ENCODE data around the gene LOXL4. TPM values are rescaled to one million over a fixed set of nuclear protein-coding genes. Genes with fewer than 3 reads are reported as not detected.

LOXL4 gene
- total RNA-seq, 1 experiment from 2014 or later = 8.1 TPM

DNA sequence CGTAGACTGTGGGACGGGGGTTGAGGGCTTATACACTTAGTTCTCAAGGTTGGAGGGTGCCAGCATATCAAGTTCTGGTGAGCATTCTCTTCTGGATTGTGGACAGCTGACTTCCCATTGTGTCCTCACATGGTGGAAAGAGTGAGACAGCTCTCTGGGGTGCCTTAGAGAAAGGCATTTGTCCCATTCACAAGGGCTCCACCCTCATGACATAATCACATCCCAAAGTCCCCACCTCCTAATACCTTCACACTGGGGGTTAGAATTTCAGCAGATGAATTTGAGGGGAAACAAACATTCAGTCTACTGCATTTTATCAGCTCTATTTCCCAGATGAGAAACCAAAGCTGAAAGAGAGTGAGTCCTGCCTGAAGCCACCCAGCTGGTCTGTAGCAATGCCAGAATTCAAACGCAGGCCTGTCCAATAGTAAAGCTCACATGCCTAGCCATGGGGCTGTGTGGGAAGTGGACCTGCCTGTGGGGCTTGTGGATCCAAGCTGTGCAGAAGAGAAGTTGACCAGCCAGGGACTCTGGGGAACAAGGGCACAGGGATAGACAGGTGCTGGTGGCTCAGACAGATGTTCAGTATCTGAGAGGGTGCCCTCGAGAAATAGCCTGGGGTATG is 34.9 kb upstream of the LOXL4 start:
- no peaks in the 10 kb centered on the region for H3K27me3 ChIP-seq
- DNase-seq = no peak
- no peak overlapping the region for H3K27ac ChIP-seq

DNA sequence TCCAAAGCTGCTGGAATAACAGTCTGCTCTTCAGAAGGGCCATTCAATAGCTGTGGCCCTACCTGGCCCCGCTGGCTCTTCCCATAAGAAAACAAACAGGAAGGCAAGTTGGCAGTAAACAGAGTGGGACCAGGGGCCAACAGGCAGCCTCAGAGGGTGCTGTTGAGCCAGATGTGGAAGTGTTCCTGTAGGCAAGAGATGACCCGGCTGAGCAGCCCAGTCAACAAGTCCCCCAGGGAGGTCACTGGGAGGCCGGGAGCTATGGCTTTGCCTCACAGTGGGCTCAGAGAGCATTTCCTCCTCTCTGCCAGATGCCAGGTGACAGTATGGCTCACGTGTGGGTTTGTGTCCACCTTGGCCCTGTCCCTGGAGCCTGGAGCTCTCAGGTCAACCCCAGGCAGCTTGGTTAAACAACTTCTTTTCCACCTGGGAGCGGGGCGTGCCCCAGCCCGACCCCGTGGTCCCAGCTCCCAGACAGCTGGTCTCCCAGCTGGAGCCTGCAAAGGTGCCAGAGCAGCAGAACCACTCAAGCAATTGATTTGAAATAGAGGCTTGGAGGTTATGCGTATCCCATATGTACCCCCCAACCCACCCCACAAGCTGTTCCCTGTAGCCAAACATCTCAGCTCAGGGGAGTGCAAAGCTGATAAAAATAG is 33.8 kb upstream of the LOXL4 start:
- no peaks in the 10 kb centered on the region for H3K27me3 ChIP-seq
- DNase-seq = no peak
- no peak overlapping the region for H3K4me3 ChIP-seq
- no peaks in the 10 kb centered on the region for H3K9me3 ChIP-seq (replicated peaks)
- no peak overlapping the region for H3K27ac ChIP-seq
- H3K36me3 ChIP-seq = no peaks in the 10 kb centered on the region
- peaks cover 3% of the 10 kb centered on the region for H3K4me1 ChIP-seq

More for the DNA sequence above, 34.9 kb upstream of the LOXL4 start:
- no peaks in the 10 kb centered on the region for H3K9me3 ChIP-seq (replicated peaks)
- no peak overlapping the region for H3K4me3 ChIP-seq
- H3K4me1 ChIP-seq = no peaks in the 10 kb centered on the region
- H3K36me3 ChIP-seq = no peaks in the 10 kb centered on the region

DNA sequence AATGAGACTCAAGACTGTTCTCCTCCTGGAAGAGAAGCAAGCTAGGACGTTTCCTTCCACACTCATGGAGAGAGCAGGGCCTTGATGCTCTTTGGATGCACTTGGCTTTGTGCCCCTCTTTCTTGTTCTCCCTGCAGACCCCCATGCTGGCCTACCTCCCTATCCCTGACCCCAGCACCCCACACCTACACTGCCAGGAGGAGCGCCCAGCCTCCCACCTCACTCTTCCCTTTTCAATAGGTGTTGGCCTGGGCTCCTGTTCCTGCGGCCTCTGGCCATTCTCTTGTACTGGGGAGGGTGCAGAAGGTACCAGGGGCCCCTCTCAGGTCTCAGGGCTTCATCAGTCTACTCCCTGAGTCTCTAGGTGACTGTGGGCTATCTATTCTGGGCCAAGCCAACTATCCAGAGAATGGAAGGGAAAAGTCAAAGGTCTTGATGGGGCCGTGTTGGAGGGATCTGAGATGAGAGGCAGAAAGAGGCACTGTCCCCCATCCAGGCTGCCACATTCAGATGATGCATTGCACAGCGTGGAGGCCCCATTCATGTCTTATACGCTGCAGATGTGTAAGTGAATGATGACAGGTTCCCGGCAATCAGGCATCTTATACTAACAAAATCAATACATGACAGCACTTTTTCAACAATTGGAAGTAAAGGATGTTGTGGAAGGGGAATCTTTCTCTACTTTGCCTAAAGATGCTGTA is 32.7 kb upstream of the LOXL4 start:
- H3K9me3 ChIP-seq (replicated peaks) = no peaks in the 10 kb centered on the region
- DNase-seq = no peak
- H3K27ac ChIP-seq = no peak overlapping the region
- H3K36me3 ChIP-seq = no peaks in the 10 kb centered on the region
- no peak overlapping the region for H3K4me3 ChIP-seq
- no peaks in the 10 kb centered on the region for H3K27me3 ChIP-seq
- peaks cover 13% of the 10 kb centered on the region for H3K4me1 ChIP-seq

DNA sequence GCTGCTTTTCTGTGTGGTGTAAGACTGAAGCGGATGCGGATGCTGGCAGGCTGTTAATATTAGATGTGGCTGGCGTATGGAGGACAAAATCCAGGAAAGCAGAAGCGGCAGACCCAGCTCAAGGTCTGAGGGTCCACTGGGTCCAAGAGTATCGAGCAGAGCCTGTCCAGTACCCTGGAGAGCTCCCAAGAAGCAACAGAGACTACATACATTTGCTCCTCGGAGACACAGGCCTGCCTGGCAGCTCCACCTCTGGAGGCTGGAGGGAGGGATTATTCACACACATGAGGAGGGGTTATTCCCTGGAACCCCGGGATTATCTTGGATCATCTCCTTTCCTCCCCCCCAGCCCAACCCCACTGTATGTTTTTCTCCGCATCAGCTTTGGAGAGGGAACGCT is 31.3 kb upstream of the LOXL4 start:
- no peaks in the 10 kb centered on the region for H3K36me3 ChIP-seq
- peak in 1 of 2 experiments; percentile 27 for DNase-seq
- H3K4me1 ChIP-seq = peaks cover 17% of the 10 kb centered on the region
- no peak overlapping the region for H3K4me3 ChIP-seq
- H3K27ac ChIP-seq = no peak overlapping the region
- no peaks in the 10 kb centered on the region for H3K27me3 ChIP-seq
- no peaks in the 10 kb centered on the region for H3K9me3 ChIP-seq (replicated peaks)

DNA sequence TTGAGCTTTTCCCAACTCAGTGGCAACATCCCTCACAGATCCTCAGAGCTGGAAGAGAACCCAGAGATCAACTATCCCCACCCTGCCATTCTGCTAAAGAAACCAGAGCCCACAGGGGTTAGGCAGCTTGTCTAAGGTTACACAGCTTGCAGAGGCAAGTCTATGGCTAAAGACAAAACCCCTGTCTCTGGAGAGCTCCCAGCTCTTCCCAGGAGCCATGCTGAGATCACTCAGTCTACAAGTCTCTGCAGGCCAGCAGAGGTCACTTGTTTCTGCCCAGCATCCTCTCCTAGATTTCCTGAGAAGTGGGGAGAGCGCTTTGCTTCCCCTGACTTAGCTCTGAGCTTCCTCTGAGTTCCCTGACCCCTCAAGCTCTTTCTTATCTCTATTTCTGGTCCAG is 28.5 kb upstream of the LOXL4 start:
- Histone ChIP-seq H3K36me3 (no peaks in the 10 kb centered on the region), H3K4me3 (no peak overlapping the region), H3K4me1 (peaks cover 28% of the 10 kb centered on the region), H3K9me3 (replicated peaks) (no peaks in the 10 kb centered on the region), H3K27me3 (no peaks in the 10 kb centered on the region), H3K27ac (no peak overlapping the region)
- peak in 1 of 2 experiments; percentile 54 for DNase-seq

DNA sequence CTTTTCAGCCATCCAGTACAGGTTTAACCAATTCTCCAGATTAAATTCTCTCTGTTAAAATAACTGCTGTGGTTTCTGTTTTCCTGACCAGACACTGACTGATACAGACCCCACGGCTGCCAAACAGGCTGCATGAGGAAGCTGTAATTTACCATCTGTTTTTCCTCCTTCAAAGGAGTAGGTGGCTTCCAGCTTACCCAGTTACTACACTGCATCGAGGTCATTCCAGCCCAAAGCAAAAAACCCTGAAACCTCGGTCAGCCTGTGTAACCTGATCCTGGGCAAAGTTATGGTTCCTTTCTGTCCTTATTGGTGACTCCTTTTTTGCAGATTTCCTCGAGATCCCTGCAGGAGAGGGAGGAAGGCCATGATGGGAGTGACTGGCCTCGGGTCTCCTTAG is 27.9 kb upstream of the LOXL4 start:
- H3K27me3 ChIP-seq = no peaks in the 10 kb centered on the region
- no peak overlapping the region for H3K4me3 ChIP-seq
- DNase-seq = peak in 1 of 2 experiments; percentile 67
- H3K27ac ChIP-seq = no peak overlapping the region
- H3K9me3 ChIP-seq (replicated peaks) = no peaks in the 10 kb centered on the region
- H3K36me3 ChIP-seq = no peaks in the 10 kb centered on the region
- peaks cover 28% of the 10 kb centered on the region for H3K4me1 ChIP-seq

DNA sequence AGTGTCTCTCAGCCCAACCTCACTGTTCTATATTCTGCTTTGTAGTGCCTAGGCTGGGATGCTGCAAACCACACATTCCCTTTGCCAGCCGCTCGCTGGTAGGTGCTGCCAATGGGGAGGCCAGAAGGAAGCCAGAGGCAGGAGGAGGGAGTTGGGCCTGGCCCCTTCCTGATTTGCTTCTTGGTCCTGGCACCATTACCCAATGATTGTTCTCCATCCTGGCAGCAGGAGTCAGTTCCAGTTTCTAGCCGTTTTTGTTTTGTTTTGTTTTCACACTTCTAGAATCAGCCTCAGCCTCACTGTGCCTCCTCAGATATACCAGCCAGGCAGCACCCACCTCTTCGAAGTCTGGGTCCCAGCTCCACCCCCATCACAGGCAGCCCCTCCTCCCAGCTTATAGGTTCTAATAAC is 27.4 kb upstream of the LOXL4 start:
- H3K9me3 ChIP-seq (replicated peaks) = no peaks in the 10 kb centered on the region
- H3K4me3 ChIP-seq = no peak overlapping the region
- no peak for DNase-seq
- H3K27ac ChIP-seq = no peak overlapping the region
- H3K36me3 ChIP-seq = no peaks in the 10 kb centered on the region
- peaks cover 28% of the 10 kb centered on the region for H3K4me1 ChIP-seq
- H3K27me3 ChIP-seq = no peaks in the 10 kb centered on the region

DNA sequence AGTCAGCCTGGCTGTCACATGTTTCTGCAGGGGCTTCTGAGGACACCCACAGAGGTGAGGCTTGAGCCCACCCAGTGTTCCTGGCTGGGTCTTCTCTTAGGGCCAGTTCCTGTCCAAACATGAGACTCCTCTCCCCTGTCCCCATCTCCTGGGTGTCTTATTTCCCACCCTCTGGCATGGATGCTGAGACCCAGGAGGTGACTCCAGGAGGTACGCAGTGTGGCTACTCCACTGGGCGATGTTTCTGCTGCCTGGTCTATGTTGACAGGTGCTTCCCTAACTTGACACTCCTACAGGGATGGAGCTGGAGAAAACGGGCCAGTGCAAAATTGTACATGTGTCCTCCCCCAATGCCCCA is 26.3 kb upstream of the LOXL4 start:
- Histone ChIP-seq H3K27me3 (no peaks in the 10 kb centered on the region), H3K4me1 (peaks cover 28% of the 10 kb centered on the region), H3K4me3 (no peak overlapping the region), H3K9me3 (replicated peaks) (no peaks in the 10 kb centered on the region), H3K27ac (no peak overlapping the region), H3K36me3 (no peaks in the 10 kb centered on the region)
- DNase-seq = no peak

DNA sequence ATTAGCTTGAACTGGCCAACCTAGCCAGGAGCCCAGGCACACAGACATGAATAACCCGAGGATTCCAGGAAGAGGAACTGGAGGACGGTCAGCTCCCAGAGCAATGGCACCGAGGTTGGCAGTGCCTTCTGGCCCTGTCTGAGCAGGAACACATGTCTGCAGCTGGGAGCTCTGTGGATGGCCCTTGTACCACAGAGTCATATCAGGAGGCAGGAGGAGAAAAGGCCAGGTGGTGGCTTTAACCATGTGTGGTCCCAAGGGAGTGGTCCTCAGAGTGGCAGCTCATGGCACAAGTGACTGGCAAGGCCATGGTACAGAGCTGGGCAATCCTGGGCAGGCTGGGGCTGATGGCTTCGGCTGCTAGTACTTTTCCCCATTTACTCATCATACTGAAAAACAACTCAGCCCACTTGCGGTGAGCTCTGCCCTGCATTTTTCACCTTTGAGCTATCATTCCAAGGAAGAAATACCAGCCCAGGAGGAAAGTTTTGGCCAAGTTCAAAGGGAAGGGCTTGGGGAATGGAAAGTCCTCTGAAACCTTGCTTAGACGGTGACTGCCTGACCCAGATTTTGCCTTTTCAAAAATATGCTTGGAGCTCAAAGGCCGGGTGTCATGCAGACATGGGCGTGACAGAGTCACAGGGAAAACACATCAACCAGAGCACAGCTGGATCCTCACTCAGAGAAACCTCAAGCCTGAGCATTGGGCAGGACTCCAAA is 25.7 kb upstream of the LOXL4 start:
- Histone ChIP-seq H3K4me3 (no peak overlapping the region), H3K4me1 (peaks cover 28% of the 10 kb centered on the region), H3K27ac (no peak overlapping the region), H3K27me3 (no peaks in the 10 kb centered on the region), H3K36me3 (no peaks in the 10 kb centered on the region), H3K9me3 (replicated peaks) (no peaks in the 10 kb centered on the region)
- peak; percentile 53 to 70 for DNase-seq

DNA sequence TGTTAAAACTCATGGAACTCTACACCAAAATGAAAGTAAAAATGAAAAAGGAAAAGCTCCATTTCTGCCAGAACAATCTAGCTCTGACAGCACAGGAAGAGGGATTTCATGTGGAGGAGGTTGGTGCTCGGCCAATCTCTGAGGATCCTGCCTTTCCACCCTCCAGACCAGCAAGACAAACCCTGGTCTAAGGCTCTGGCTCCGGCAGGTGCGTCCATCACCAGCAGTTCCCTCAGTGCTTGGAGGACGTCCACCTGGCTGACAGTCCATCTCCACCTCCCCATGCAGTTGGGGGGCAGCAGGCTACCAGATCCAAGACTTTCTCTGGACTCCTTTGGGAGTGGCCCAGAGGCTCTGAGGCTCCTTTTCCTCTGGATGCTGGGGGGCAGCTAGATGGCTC is 25.0 kb upstream of the LOXL4 start:
- H3K4me1 ChIP-seq = peaks cover 28% of the 10 kb centered on the region
- H3K27me3 ChIP-seq = no peaks in the 10 kb centered on the region
- no peak overlapping the region for H3K27ac ChIP-seq
- H3K36me3 ChIP-seq = no peaks in the 10 kb centered on the region
- H3K9me3 ChIP-seq (replicated peaks) = no peaks in the 10 kb centered on the region
- DNase-seq = no peak
- H3K4me3 ChIP-seq = no peak overlapping the region

DNA sequence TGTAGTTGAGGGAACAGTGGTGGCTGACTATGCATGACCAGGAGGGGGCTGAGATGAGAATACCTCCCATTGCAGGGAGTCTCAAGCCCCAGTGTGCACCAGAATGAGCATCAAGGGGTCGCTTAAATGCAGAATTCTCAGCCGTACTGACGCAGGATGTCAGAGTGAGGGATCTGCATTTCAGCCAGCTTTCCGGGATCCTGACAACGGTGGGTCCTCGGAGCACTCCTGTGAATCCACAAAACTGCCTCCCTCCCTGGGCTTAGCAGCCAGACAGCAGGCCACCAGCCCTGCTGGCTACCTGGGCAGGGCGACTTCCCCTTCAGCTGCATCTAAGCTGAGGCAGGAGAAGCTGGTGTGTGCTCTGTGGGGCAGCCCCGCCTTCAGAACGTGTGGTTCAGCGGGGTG is 21.8 kb upstream of the LOXL4 start:
- no peaks in the 10 kb centered on the region for H3K36me3 ChIP-seq
- H3K4me3 ChIP-seq = no peak overlapping the region
- no peaks in the 10 kb centered on the region for H3K27me3 ChIP-seq
- H3K4me1 ChIP-seq = peaks cover 13% of the 10 kb centered on the region
- DNase-seq = no peak
- no peaks in the 10 kb centered on the region for H3K9me3 ChIP-seq (replicated peaks)
- no peak overlapping the region for H3K27ac ChIP-seq

DNA sequence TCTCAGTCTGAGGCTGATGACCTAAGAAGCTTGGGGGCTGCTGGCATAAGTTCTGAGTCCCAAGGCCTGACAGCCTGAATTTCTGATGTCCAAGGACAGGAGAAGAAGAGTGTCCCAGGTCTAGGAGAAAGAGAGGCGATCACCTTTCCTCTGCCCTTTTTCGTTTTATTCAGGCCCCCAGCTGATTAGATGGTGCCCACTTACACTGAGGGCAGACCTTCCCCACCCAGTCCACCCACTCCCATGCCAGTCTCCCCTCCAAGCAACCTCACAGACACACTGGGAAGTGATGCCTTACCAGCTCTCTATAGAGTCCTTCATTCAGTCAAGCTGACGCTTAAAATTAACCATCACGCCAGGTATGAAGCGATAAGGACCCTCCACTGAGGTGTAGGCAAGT is 19.3 kb upstream of the LOXL4 start:
- no peaks in the 10 kb centered on the region for H3K27me3 ChIP-seq
- no peak for DNase-seq
- H3K4me1 ChIP-seq = no peaks in the 10 kb centered on the region; the same call in 1 of the 2 replicates
- H3K36me3 ChIP-seq = no peaks in the 10 kb centered on the region
- no peaks in the 10 kb centered on the region for H3K9me3 ChIP-seq (replicated peaks)
- H3K4me3 ChIP-seq = no peak overlapping the region
- H3K27ac ChIP-seq = no peak overlapping the region

DNA sequence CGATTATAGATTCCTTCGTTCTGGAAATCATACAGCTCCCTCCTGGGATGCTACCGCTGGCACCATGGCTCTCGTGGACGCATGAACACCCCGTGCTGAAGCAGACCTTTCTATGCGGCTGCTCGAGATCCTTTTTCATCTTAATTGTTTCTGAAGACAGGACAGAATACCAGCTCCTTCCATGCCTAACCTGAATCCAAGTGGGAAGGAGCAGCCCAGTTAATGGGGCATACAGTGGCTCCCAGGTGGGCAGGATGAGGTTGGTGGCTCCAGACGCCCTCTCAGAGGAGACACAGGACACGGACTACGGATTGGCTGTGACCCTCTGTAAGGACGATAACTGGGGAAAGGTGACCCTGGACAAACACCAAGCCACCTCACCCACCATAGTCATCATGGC is 18.4 kb upstream of the LOXL4 start:
- no peak overlapping the region for H3K27ac ChIP-seq
- no peaks in the 10 kb centered on the region for H3K36me3 ChIP-seq
- H3K4me1 ChIP-seq = no peaks in the 10 kb centered on the region; the same call in 1 of the 2 replicates
- peaks cover 3% of the 10 kb centered on the region; the same call in 1 of the 2 replicates for H3K27me3 ChIP-seq
- H3K4me3 ChIP-seq = no peak overlapping the region
- no peaks in the 10 kb centered on the region for H3K9me3 ChIP-seq (replicated peaks)
- no peak for DNase-seq

DNA sequence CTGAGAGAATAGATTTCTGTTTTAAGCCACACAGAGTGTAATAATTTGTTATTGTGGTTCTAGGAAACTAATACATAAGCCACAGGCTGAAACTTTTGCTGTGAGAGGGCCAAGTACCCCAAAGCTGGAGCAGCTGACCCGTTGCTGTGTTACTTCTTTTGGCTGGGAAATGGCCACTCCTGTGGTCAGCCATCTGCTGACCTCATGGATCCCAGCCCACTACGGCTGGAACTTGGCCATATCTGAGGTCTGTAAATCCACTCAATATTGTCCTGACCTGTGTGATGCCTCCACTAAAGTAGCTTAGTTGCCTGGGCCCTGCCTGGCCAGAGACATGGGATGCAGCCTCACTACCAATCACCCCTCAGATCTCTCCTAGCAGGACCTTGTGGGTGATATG is 17.4 kb upstream of the LOXL4 start:
- H3K27ac ChIP-seq = no peak overlapping the region
- no peak for DNase-seq
- no peaks in the 10 kb centered on the region for H3K36me3 ChIP-seq

DNA sequence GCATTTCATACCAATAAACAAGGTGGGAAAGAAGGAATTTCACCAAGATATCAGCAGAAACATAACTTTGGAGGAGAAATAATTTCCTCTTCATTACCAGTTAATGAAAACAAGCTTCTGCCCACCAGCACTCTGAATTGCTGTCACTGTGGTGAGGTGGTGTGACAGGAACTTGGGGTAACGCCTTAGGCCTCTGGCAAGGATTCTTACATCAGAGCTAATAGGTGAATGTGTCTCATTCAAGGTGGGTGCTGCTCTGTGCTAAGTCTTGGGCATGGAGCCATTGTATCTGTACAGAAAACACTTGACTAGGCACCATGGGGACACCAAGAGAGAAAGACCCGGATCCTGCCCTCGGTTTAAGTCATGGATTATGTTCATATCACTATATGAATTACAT is 8.3 kb upstream of the LOXL4 start:
- H3K36me3 ChIP-seq = no peaks in the 10 kb centered on the region
- no peak overlapping the region for H3K27ac ChIP-seq
- no peak for DNase-seq
- no peaks in the 10 kb centered on the region for H3K9me3 ChIP-seq (replicated peaks)
- no peaks in the 10 kb centered on the region for H3K27me3 ChIP-seq
- no peak overlapping the region for H3K4me3 ChIP-seq
- H3K4me1 ChIP-seq = no peaks in the 10 kb centered on the region

More for the DNA sequence above, 17.4 kb upstream of the LOXL4 start:
- no peak overlapping the region for H3K4me3 ChIP-seq
- H3K4me1 ChIP-seq = no peaks in the 10 kb centered on the region; the same call in 1 of the 2 replicates
- H3K27me3 ChIP-seq = peaks cover 3% of the 10 kb centered on the region; the same call in 1 of the 2 replicates
- H3K9me3 ChIP-seq (replicated peaks) = no peaks in the 10 kb centered on the region
